ENCODE measurements around the gene CNTN1. TPM values are rescaled to one million over a fixed set of nuclear protein-coding genes. Genes with fewer than 3 reads are reported as not detected.

Gene CNTN1
- total and polyA plus RNA-seq, 9 of the 15 experiments (the other 6 are each of a cell fraction or from before 2014, with no cell fraction given) = 0.16 TPM; not detected in 8

DNA sequence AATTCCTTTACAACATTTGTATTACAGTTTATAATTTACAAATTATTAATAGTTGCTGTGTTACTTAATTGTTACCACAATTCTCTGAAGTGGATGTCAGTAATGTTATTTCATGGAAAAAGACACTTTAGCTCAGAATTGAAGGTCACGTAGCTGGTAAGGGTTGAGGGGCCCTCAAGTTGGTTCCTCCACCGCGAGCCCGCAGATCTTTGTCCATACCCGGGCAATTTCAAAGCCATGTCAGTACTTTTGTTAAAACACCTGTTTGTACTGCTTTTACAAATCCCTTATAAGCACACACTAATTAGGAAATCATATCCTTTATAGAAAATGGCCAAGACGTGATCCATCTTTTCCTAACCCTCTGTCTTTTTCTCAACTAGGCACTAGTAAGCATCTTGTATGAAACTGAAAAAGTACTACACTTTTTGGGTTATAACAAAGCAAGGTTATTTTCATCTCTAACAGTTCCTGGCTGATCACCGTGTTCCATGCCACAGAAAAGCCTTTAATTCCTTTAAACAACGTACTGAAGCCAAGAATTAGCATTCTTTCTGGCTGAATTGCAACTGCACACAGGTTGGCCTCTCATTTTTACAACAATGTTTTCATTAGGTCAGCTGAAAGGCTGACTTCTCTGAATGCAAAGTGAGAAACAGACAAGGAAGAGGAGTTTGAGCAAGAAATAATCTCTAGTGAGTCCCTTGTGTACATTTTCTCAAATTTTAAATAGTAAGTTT, 76.1 kb downstream of the CNTN1 start:
- intact Hi-C loops (cut with micrococcal nuclease) (no loop called here), in situ Hi-C loops (cut with MboI) (no loop called here)
- ChIA-PET CTCF (ENCODE audit: low intra/inter-chr PET ratio) (no interaction called here), POLR2A (no interaction called here)
- Histone ChIP-seq H3K9ac (ENCODE audit: insufficient read depth in 1 of 2, low read depth in 2 of 2, low read length in 2 of 2) (no peak overlapping the region), H3K4me2 (ENCODE audit: insufficient read depth, low read length) (no peak overlapping the region), H3K4me3 (no peak overlapping the region), H3K27ac (ENCODE audit: extremely low read depth, low read depth, low read length) (no peak overlapping the region), H2AFZ (ENCODE audit: low read depth, low read length) (no peak overlapping the region), H3K9me1 (ENCODE audit: control insufficient read depth, insufficient read depth, low read length) (no peaks in the 10 kb centered on the region), H3K4me1 (replicated peaks in 1 of 2; ENCODE audit: control insufficient read depth in 2 of 2, insufficient read depth in 2 of 2, low read length in 2 of 2) (no peaks in the 10 kb centered on the region), H3K79me2 (ENCODE audit: control insufficient read depth, insufficient read depth, low read length) (no peaks in the 10 kb centered on the region), H4K20me1 (replicated peaks; ENCODE audit: control insufficient read depth, insufficient read depth, low read length) (no peaks in the 10 kb centered on the region), H3K27me3 (ENCODE audit: control insufficient read depth in 2 of 2, insufficient read depth in 2 of 2, low read length in 2 of 2) (no peaks in the 10 kb centered on the region), H3K9me3 (replicated peaks; ENCODE audit: control insufficient read depth, insufficient read depth, low read depth, low read length) (no peaks in the 10 kb centered on the region), H3K36me3 (ENCODE audit: control insufficient read depth, insufficient read depth, low read length) (no peaks in the 10 kb centered on the region)
- no peak for ATAC-seq
- BruUV-seq (replicated peaks) = no TSS peak
- no peak for FAIRE-seq
- 0% methylated on average over 8 of the region's 8 CpGs for WGBS (ENCODE audit: insufficient coverage, low coverage, missing lambda C conversion rate)
- DNase-seq (ENCODE audit: extremely low read depth in 1 of 4, low spot score in 3 of 4) = no peak
- TF ChIP-seq POLR2A (conservative IDR thresholded peaks at IDR 0.05) = no peak
- no peak for TF ChIP-seq SIN3B (IDR thresholded peaks at IDR 0.05; ENCODE audit: low read depth)
- TF ChIP-seq ZZZ3 (IDR thresholded peaks at IDR 0.05) = no peak
- TF ChIP-seq KLF16 (IDR thresholded peaks at IDR 0.05) = no peak
- no peak for TF ChIP-seq ZNF347 (CRISPR knock-in tag; IDR thresholded peaks at IDR 0.05; ENCODE audit: low read depth)
- no peak for TF ChIP-seq CREB1 (IDR thresholded peaks at IDR 0.05)
- no peak for TF ChIP-seq CREB1 (CRISPR knock-in tag; IDR thresholded peaks at IDR 0.05)
- TF ChIP-seq ZNF384 (IDR thresholded peaks at IDR 0.05; ENCODE audit: low read depth, low read length) = no peak
- no peak for TF ChIP-seq NONO (IDR thresholded peaks at IDR 0.05; ENCODE audit: low read depth in 2 of 2, low read length in 1 of 2)
- no peak for TF ChIP-seq MAZ (CRISPR knock-in tag; conservative IDR thresholded peaks at IDR 0.05 in 1 of 2, IDR thresholded peaks at IDR 0.05 in 1 of 2)
- no peak for TF ChIP-seq MTA1 (IDR thresholded peaks at IDR 0.05; ENCODE audit: borderline replicate concordance)
- no peak for TF ChIP-seq CGGBP1 (CRISPR knock-in tag; IDR thresholded peaks at IDR 0.05)
- no peak for TF ChIP-seq FOS (IDR thresholded peaks at IDR 0.05; ENCODE audit: extremely low read depth, insufficient read length)
- TF ChIP-seq DEAF1 (CRISPR knock-in tag; IDR thresholded peaks at IDR 0.05) = no peak
- TF ChIP-seq ZNF324 (CRISPR knock-in tag; IDR thresholded peaks at IDR 0.05) = no peak
- TF ChIP-seq, protein P1, sequence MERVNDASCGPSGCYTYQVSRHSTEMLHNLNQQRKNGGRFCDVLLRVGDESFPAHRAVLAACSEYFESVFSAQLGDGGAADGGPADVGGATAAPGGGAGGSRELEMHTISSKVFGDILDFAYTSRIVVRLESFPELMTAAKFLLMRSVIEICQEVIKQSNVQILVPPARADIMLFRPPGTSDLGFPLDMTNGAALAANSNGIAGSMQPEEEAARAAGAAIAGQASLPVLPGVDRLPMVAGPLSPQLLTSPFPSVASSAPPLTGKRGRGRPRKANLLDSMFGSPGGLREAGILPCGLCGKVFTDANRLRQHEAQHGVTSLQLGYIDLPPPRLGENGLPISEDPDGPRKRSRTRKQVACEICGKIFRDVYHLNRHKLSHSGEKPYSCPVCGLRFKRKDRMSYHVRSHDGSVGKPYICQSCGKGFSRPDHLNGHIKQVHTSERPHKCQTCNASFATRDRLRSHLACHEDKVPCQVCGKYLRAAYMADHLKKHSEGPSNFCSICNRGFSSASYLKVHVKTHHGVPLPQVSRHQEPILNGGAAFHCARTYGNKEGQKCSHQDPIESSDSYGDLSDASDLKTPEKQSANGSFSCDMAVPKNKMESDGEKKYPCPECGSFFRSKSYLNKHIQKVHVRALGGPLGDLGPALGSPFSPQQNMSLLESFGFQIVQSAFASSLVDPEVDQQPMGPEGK (CRISPR knock-in tag; IDR thresholded peaks at IDR 0.05; ENCODE audit: borderline replicate concordance) = no peak
